ENCODE measurements around the gene LRRC7. TPM values are rescaled to one million over a fixed set of nuclear protein-coding genes. Genes with fewer than 3 reads are reported as not detected.

LRRC7 gene
- total and polyA plus RNA-seq, 2 of the 8 experiments (the other 6 are each of a cell fraction or from before 2014, with no cell fraction given): 0.03 to 0.17 TPM

- H3K27me3 ChIP-seq (replicated peaks in 1 of 4; ENCODE audit: control insufficient read depth in 3 of 4, extremely low read depth in 1 of 4, insufficient read depth in 3 of 4, low read length in 3 of 4): no peaks in the 10 kb centered on the region
- H4K8ac ChIP-seq (ENCODE audit: extremely low read depth, insufficient read depth, low read length): no peak overlapping the region
- FAIRE-seq (no peak), DNase-seq (ENCODE audit: low read depth in 1 of 2, low spot score in 2 of 2) (no peak)
- no peak overlapping the region for H3K14ac ChIP-seq (ENCODE audit: insufficient read length)
- H2BK15ac ChIP-seq (ENCODE audit: low read length): no peak overlapping the region
- no peak overlapping the region for H3K27ac ChIP-seq (ENCODE audit: low read depth, low read length)
- H2AK5ac ChIP-seq (ENCODE audit: low read depth, low read length): no peak overlapping the region
- H4K20me1 ChIP-seq (replicated peaks in 1 of 2; ENCODE audit: control insufficient read depth in 1 of 2, insufficient read depth in 2 of 2, low read length in 2 of 2): no peaks in the 10 kb centered on the region
- ChIA-PET POLR2A (ENCODE audit: partially characterized antibody) (no interaction called here), CTCF (ENCODE audit: partially characterized antibody) (interaction anchor here (1.5 kb wide), 1 partner anchor 28 kb away, joined by 4 read pairs; no protein-coding TSS in a partner anchor)
- H3K9ac ChIP-seq (replicated peaks in 1 of 4; ENCODE audit: extremely low read depth in 1 of 4, low read depth in 3 of 4, low read length in 3 of 4): no peak overlapping the region
- H3K4me2 ChIP-seq (ENCODE audit: insufficient read depth in 1 of 2, low read depth in 2 of 2, low read length in 2 of 2): no peak overlapping the region
- H3K23ac ChIP-seq (ENCODE audit: insufficient read length): no peak overlapping the region
- no peaks in the 10 kb centered on the region for H3K23me2 ChIP-seq (ENCODE audit: low read depth, low read length)
- no peak overlapping the region for H3K18ac ChIP-seq (ENCODE audit: extremely low read depth, low read length)
- no peak overlapping the region for H2BK120ac ChIP-seq (replicated peaks; ENCODE audit: low read depth, low read length)
- no peak overlapping the region for H3K4ac ChIP-seq (replicated peaks; ENCODE audit: insufficient read length, low read depth, low read length)
- H3K36me3 ChIP-seq (ENCODE audit: control insufficient read depth in 2 of 4, insufficient read depth in 4 of 4, low read length in 3 of 4): no peaks in the 10 kb centered on the region
- no peak overlapping the region for H4K91ac ChIP-seq (replicated peaks; ENCODE audit: insufficient read length, low read length)
- WGBS, 2 experiments (ENCODE audit: extremely low coverage in 1 of 2, insufficient coverage in 1 of 2, insufficient read length in 1 of 2, insufficient replicate concordance in 2 of 2, low coverage in 1 of 2, low lambda C conversion rate in 2 of 2, missing lambda C conversion rate in 1 of 2): 83% methylated on average over 3 of the region's 3 CpGs; no CpG with 5 or more reads in 1 of the 2 experiments
- H4K5ac ChIP-seq (ENCODE audit: insufficient read length, low read depth, low read length): no peak overlapping the region
- H3K56ac ChIP-seq (replicated peaks; ENCODE audit: insufficient read length, low read depth, low read length): no peak overlapping the region
- H3K4me3 ChIP-seq (ENCODE audit: extremely low read depth in 1 of 4, insufficient read depth in 2 of 4, low read depth in 3 of 4, low read length in 4 of 4): no peak overlapping the region
- no peak overlapping the region for H2BK5ac ChIP-seq (ENCODE audit: low read depth, low read length)
- no peak overlapping the region for H2BK20ac ChIP-seq (ENCODE audit: low read length)
- no peak overlapping the region for H2BK12ac ChIP-seq (ENCODE audit: low read depth, low read length)
- H3K9me3 ChIP-seq (ENCODE audit: insufficient read depth in 2 of 2, low read depth in 1 of 2, low read length in 1 of 2): peaks cover 0 to 3% of the 10 kb centered on the region in 2 experiments; a peak in 1 of 4 replicates
- H3K79me1 ChIP-seq (ENCODE audit: low read depth, low read length): no peaks in the 10 kb centered on the region
- H2AFZ ChIP-seq (ENCODE audit: low read length): no peak overlapping the region
- H3K79me2 ChIP-seq (ENCODE audit: control insufficient read depth in 1 of 2, insufficient read depth in 2 of 2, low read length in 2 of 2): no peaks in the 10 kb centered on the region
- no peaks in the 10 kb centered on the region for H3K4me1 ChIP-seq (replicated peaks in 1 of 4; ENCODE audit: control insufficient read depth in 3 of 4, insufficient read depth in 4 of 4, low read length in 3 of 4)
- TF ChIP-seq BCL11A (IDR thresholded peaks at IDR 0.05; ENCODE audit: low read depth in 2 of 2, low read length in 2 of 2) (no peak), RAD21 (IDR thresholded peaks at IDR 0.05 in 1 of 2, conservative IDR thresholded peaks at IDR 0.05 in 1 of 2; ENCODE audit: low read depth in 2 of 2, low read length in 2 of 2) (no peak), RXRA (IDR thresholded peaks at IDR 0.05; ENCODE audit: insufficient read depth, low read depth, low read length) (no peak), RBBP5 (IDR thresholded peaks at IDR 0.05; ENCODE audit: borderline replicate concordance, low read depth, low read length) (no peak), POU5F1 (IDR thresholded peaks at IDR 0.05; ENCODE audit: low read depth, low read length) (no peak), NANOG (IDR thresholded peaks at IDR 0.05; ENCODE audit: insufficient read depth, low read depth, low read length, poor library complexity, severe bottlenecking) (no peak), KDM4A (IDR thresholded peaks at IDR 0.05; ENCODE audit: low read depth, low read length, severe bottlenecking) (no peak), SRF (IDR thresholded peaks at IDR 0.05; ENCODE audit: low read depth, low read length) (no peak), JUN (IDR thresholded peaks at IDR 0.05; ENCODE audit: low read depth, low read length) (no peak), E2F6 (IDR thresholded peaks at IDR 0.05) (no peak), SUZ12 (IDR thresholded peaks at IDR 0.05; ENCODE audit: low read length) (no peak), TAF1 (IDR thresholded peaks at IDR 0.05; ENCODE audit: low read depth, low read length) (no peak), TEAD4 (IDR thresholded peaks at IDR 0.05; ENCODE audit: low read depth, low read length) (no peak)
Observed at GRCh38 chr1:70083519-70083918, 515.8 kb downstream of the LRRC7 start.
